Activated CD4-positive, alpha-beta memory T cell treated with anti-CD3 and anti-CD28 coated beads for 36 hours (primary cell): Measurements from ENCODE around the gene HPGDS. TPM values are rescaled to one million over a fixed set of nuclear protein-coding genes. Genes with fewer than 3 reads are reported as not detected.

Source experiments
- CTCF ChIA-PET: fragments of 350-600 bp; sonication (Branson Sonifier 250); formaldehyde crosslinking; loops from one replicate; lab custom pipeline; 2021; ENCODE audit warnings: antibody characterized with exemption, inconsistent platforms; lab: Charles Lee
- POLR2A ChIA-PET: fragments of 350-600 bp; sonication (Branson Sonifier 250); formaldehyde crosslinking; loops from one replicate; lab custom pipeline; 2021; ENCODE audit warnings: antibody characterized with exemption; lab: Charles Lee
- DNase-seq: peaks from one replicate; pipeline ENCODE4 v3.0.0-alpha.2; 2020
- H3K27ac Mint-ChIP-seq: one replicate; pipeline ENCODE4 v1.8.0; 2021; ENCODE audit warnings: mixed read lengths
- H3K27me3 Mint-ChIP-seq: one replicate; pipeline ENCODE4 v1.8.0; 2021; ENCODE audit warnings: mixed read lengths
- H3K36me3 Mint-ChIP-seq: one replicate; pipeline ENCODE4 v1.8.0; 2021; ENCODE audit warnings: mixed read lengths
- H3K4me1 Mint-ChIP-seq: one replicate; pipeline ENCODE4 v1.8.0; 2021; ENCODE audit warnings: low read depth, mixed read lengths
- H3K4me3 Mint-ChIP-seq: one replicate; pipeline ENCODE4 v1.8.0; 2021; ENCODE audit warnings: mild to moderate bottlenecking, mixed read lengths
- H3K9me3 Mint-ChIP-seq: one replicate; pipeline ENCODE4 v1.8.0; 2021; ENCODE audit warnings: mixed read lengths
- intact Hi-C: fragments of 100-400 bp; cut with micrococcal nuclease; formaldehyde crosslinking; loops from one replicate; pipeline ENCODE4 v1.15.1; 2023
- total RNA-seq, 2 experiments: library from RNA; stranded (reverse); gene quantifications; one replicate each; pipeline ENCODE4 v1.2.3, GENCODE V29; 2021

The HPGDS gene
- total RNA-seq, 2 experiments from 2014 or later: 0.34 TPM; not detected in 1

DNA sequence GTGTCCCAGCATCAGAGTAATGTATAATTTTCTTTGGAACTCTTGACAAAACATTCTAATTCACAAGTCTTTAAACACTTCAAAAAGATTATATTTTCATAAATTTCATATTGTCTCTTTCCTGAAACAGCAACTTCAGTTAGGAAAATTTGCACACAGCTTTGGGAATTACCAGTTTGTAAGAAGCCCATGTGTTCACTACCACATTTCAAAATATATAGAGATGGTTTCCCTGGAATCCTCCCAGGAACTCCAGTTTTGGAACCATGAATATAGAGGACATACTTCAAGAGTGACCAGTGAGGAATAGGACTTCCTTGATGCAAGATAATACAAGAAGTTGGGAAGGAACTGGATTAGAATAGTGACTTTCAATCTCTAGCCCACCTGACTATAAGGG is 28.7 kb upstream of the HPGDS start:
- no peak for DNase-seq
- Mint-ChIP-seq H3K4me3 (no peak overlapping the region), H3K36me3 (no peaks in the 10 kb centered on the region), H3K27ac (no peak overlapping the region), H3K9me3 (peaks cover 1% of the 10 kb centered on the region), H3K4me1 (no peaks in the 10 kb centered on the region), H3K27me3 (no peaks in the 10 kb centered on the region)
- ChIA-PET CTCF (no interaction called here), POLR2A (no interaction called here)
- intact Hi-C loops: no loop called here

DNA sequence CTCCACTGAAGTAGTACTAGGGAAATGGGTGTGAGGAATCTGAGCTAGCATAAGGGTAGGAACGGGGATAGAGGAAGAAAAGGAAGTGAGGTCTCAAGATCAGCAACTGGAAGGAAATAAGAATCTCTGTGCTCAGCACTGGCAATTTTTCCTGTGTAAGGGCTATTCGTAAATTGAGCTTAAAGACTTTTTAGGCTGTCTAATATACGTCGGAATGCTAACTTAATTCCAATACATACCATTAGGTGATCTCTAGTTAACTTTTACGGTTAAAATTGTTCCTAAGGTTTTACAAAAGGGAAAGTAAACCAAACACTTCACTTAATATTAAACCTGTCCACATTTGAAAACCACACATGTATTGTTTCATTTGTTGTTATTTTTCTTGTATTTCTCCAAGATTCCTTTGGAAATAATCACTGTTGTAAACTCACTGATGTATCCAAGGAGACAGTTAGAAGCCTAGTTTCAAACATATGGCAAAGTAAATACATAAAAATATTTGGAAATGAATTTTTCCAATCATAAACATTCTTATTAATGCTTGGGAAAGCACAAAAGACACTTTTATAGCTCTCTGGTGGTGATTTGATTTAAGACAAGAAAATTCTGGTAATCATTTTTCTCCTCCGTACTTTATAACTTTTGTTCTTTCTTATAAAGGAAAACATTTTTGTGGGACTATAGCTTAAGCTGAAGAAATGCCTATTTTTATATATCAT is 28.1 kb upstream of the HPGDS start:
- Mint-ChIP-seq H3K9me3 (peaks cover 3% of the 10 kb centered on the region), H3K27me3 (peaks cover 4% of the 10 kb centered on the region), H3K27ac (no peak overlapping the region), H3K36me3 (no peaks in the 10 kb centered on the region), H3K4me1 (no peaks in the 10 kb centered on the region), H3K4me3 (no peak overlapping the region)
- POLR2A ChIA-PET: no interaction called here
- intact Hi-C loops: no loop called here
- DNase-seq: no peak
- CTCF ChIA-PET: no interaction called here

DNA sequence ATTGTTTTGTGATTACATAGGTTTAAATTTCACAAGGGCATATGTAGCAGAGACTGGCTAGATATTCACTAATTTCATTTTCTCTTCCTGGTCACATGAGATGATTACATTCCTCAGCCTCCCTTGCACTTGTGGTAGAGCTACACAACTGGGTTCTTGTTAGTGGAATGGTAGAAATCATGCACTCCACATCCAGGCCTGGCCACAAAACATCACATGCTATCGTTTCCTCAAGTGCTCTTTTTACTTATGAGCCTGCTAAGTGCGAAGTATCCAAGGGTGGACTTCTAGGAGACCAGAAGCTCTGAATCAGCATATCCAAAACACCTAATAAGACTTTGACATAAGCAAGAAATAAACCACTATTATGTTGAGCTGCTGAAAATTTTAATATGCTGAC is 26.4 kb upstream of the HPGDS start:
- Mint-ChIP-seq H3K27me3 (peaks cover 4% of the 10 kb centered on the region), H3K36me3 (no peaks in the 10 kb centered on the region), H3K4me3 (no peak overlapping the region), H3K9me3 (peaks cover 3% of the 10 kb centered on the region), H3K4me1 (no peaks in the 10 kb centered on the region), H3K27ac (no peak overlapping the region)
- intact Hi-C loops: no loop called here
- DNase-seq: no peak
- ChIA-PET POLR2A (no interaction called here), CTCF (no interaction called here)

GRCh38 chr4:94368459-94368858 is 25.8 kb upstream of the HPGDS start:
- no peak overlapping the region for H3K27ac Mint-ChIP-seq

GRCh38 chr4:94365304-94365703 is 22.7 kb upstream of the HPGDS start:
- no peak overlapping the region for H3K4me3 Mint-ChIP-seq
- POLR2A ChIA-PET: no interaction called here
- no peak overlapping the region for H3K27ac Mint-ChIP-seq
- no peaks in the 10 kb centered on the region for H3K4me1 Mint-ChIP-seq
- intact Hi-C loops: no loop called here
- H3K36me3 Mint-ChIP-seq: no peaks in the 10 kb centered on the region
- peaks cover 4% of the 10 kb centered on the region for H3K27me3 Mint-ChIP-seq
- no peak for DNase-seq
- CTCF ChIA-PET: no interaction called here
- H3K9me3 Mint-ChIP-seq: peaks cover 3% of the 10 kb centered on the region

More at GRCh38 chr4:94368459-94368858, 25.8 kb upstream of the HPGDS start:
- Mint-ChIP-seq H3K36me3 (no peaks in the 10 kb centered on the region), H3K27me3 (peaks cover 4% of the 10 kb centered on the region), H3K4me1 (no peaks in the 10 kb centered on the region), H3K4me3 (no peak overlapping the region), H3K9me3 (peaks cover 3% of the 10 kb centered on the region)
- no peak for DNase-seq
- ChIA-PET POLR2A (no interaction called here), CTCF (no interaction called here)
- intact Hi-C loops: no loop called here

DNA sequence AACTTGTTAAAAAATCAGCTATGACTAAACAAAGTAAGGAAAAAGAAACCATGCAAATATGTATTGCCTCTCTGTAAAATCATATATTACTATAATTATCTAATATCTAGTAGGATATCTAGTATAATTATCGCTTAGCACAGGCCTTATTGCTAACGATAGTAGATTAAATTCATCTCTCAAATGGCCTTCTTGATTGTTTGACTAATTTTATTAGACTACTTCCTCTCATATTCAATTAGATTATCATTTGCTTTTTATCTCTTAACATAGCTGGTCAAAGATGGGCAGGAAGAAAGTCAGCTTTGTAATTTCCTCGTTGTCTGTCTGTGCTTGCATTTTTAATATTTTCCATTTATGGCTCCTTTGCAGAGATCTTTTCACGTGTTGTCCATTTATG is 21.9 kb upstream of the HPGDS start:
- no peak for DNase-seq
- POLR2A ChIA-PET: no interaction called here
- Mint-ChIP-seq H3K4me3 (no peak overlapping the region), H3K27ac (no peak overlapping the region), H3K4me1 (no peaks in the 10 kb centered on the region), H3K36me3 (no peaks in the 10 kb centered on the region), H3K9me3 (peaks cover 3% of the 10 kb centered on the region), H3K27me3 (peaks cover 4% of the 10 kb centered on the region)
- intact Hi-C loops: no loop called here
- CTCF ChIA-PET: no interaction called here

GRCh38 chr4:94363136-94363655 is 20.6 kb upstream of the HPGDS start:
- H3K4me1 Mint-ChIP-seq: no peaks in the 10 kb centered on the region
- DNase-seq: no peak

GRCh38 chr4:94359838-94360237 is 17.2 kb upstream of the HPGDS start:
- Mint-ChIP-seq H3K9me3 (no peaks in the 10 kb centered on the region), H3K27ac (no peak overlapping the region), H3K27me3 (no peaks in the 10 kb centered on the region), H3K4me3 (no peak overlapping the region), H3K4me1 (no peaks in the 10 kb centered on the region), H3K36me3 (no peaks in the 10 kb centered on the region)
- CTCF ChIA-PET: interaction anchor here (0.6 to 0.9 kb wide), 2 partner anchors 30 to 1268 kb away, joined by 3 to 4 read pairs; no protein-coding TSS in a partner anchor
- intact Hi-C loops: no loop called here
- DNase-seq: no peak
- POLR2A ChIA-PET: no interaction called here

More at GRCh38 chr4:94363136-94363655, 20.6 kb upstream of the HPGDS start:
- intact Hi-C loops: no loop called here
- peaks cover 3% of the 10 kb centered on the region for H3K9me3 Mint-ChIP-seq
- POLR2A ChIA-PET: no interaction called here
- peaks cover 4% of the 10 kb centered on the region for H3K27me3 Mint-ChIP-seq
- no peak overlapping the region for H3K27ac Mint-ChIP-seq
- H3K4me3 Mint-ChIP-seq: no peak overlapping the region
- no peaks in the 10 kb centered on the region for H3K36me3 Mint-ChIP-seq
- CTCF ChIA-PET: interaction anchor here (0.6 kb wide), 1 partner anchor 44 kb away, joined by 3 read pairs; no protein-coding TSS in a partner anchor

GRCh38 chr4:94359221-94359620 is 16.6 kb upstream of the HPGDS start:
- POLR2A ChIA-PET: no interaction called here
- Mint-ChIP-seq H3K4me1 (no peaks in the 10 kb centered on the region), H3K36me3 (no peaks in the 10 kb centered on the region), H3K4me3 (no peak overlapping the region), H3K27ac (no peak overlapping the region), H3K27me3 (no peaks in the 10 kb centered on the region), H3K9me3 (no peaks in the 10 kb centered on the region)
- no peak for DNase-seq
- intact Hi-C loops: no loop called here
- CTCF ChIA-PET: interaction anchor here (0.6 to 2.1 kb wide), 4 partner anchors 31 to 1268 kb away, joined by 3 to 4 read pairs (median 4); no protein-coding TSS in a partner anchor

DNA sequence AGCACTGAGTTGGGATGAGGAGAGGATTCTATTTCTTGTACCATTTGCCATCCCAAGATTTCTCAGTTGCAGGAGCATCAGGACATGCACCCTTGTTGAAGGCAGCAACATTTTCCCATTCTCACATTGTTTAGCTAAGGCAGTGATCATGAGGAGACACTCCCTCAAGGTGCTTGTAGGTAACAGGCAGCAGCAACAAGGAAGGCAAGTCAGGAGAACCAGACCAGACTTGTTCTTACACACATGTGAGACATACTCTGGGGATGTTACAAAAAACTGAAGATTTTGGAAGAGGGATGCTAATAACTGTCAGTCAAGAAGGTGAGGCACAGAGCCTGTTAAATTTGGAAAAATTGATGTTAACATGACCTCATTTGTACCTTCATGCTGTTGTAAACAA is 15.5 kb upstream of the HPGDS start:
- Mint-ChIP-seq H3K36me3 (no peaks in the 10 kb centered on the region), H3K27ac (no peak overlapping the region), H3K9me3 (no peaks in the 10 kb centered on the region), H3K4me1 (no peaks in the 10 kb centered on the region), H3K4me3 (no peak overlapping the region), H3K27me3 (no peaks in the 10 kb centered on the region)
- intact Hi-C loops: no loop called here
- ChIA-PET POLR2A (no interaction called here), CTCF (interaction anchor here (0.9 to 2.1 kb wide), 2 partner anchors 49 to 53 kb away, joined by 3 to 4 read pairs; no protein-coding TSS in a partner anchor)
- DNase-seq: no peak

DNA sequence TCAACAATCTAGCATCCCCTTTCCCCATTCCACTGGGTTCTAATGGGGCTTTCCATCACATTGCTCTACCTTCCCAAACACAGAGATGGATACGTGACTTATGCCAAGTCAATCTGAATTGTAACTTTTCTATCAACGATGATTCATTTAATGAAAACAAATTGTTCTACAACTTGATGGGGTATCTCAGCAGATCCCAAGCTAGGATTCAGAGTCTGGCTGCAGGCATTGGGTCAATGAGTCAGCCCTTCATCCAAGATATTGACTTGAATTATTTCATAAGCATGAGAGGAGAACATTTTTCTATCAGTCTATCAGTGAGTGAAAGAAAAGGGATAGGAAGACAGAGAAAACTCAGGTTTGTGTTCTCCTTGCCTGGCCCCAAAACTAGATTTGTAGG is 15.0 kb upstream of the HPGDS start:
- intact Hi-C loops: no loop called here
- H3K27ac Mint-ChIP-seq: no peak overlapping the region
- H3K36me3 Mint-ChIP-seq: no peaks in the 10 kb centered on the region
- ChIA-PET POLR2A (no interaction called here), CTCF (interaction anchor here (2.1 kb wide), 1 partner anchor 49 kb away, joined by 4 read pairs; no protein-coding TSS in a partner anchor)
- H3K4me3 Mint-ChIP-seq: no peak overlapping the region
- H3K27me3 Mint-ChIP-seq: no peaks in the 10 kb centered on the region
- no peak for DNase-seq
- no peaks in the 10 kb centered on the region for H3K4me1 Mint-ChIP-seq
- H3K9me3 Mint-ChIP-seq: no peaks in the 10 kb centered on the region

GRCh38 chr4:94356444-94356843 is 13.8 kb upstream of the HPGDS start:
- Mint-ChIP-seq H3K36me3 (no peaks in the 10 kb centered on the region), H3K27ac (no peak overlapping the region)
- POLR2A ChIA-PET: no interaction called here

More at GRCh38 chr4:94356444-94356843, 13.8 kb upstream of the HPGDS start:
- Mint-ChIP-seq H3K27me3 (peaks cover 2% of the 10 kb centered on the region), H3K9me3 (no peaks in the 10 kb centered on the region), H3K4me3 (no peak overlapping the region), H3K4me1 (peaks cover 6% of the 10 kb centered on the region)
- CTCF ChIA-PET: no interaction called here
- intact Hi-C loops: no loop called here
- DNase-seq: no peak
